GM21576 (cell line): ENCODE measurements around the gene SETD3.

Experiments
- ATAC-seq: cut with Tn5 transposase; IDR thresholded peaks from one replicate; pipeline ENCODE4 v1.9.1; 2021; ENCODE audit warnings: mild to moderate bottlenecking, moderate library complexity; ENCODE audit not compliant: unreplicated experiment

Gene SETD3

DNA sequence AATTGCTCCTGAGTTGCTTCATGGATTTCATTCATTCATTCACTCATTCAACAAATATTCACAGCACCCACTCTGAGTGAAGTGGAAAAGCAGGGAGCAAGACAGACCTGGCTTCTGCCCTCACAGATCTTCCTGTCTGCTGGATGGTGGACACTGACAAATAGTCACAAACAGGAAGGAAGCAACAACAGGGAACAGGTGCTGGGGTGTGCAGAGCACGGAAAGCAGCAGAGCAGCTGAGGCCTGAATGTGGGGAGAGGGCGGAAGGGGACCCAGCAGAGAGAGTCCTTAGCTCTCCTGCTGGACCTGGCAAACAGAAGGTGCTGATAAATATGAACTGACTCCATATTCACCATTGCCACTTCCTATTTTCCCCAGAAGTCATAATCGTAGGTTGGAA is 54.4 kb downstream of the SETD3 start:
- no peak for ATAC-seq

DNA sequence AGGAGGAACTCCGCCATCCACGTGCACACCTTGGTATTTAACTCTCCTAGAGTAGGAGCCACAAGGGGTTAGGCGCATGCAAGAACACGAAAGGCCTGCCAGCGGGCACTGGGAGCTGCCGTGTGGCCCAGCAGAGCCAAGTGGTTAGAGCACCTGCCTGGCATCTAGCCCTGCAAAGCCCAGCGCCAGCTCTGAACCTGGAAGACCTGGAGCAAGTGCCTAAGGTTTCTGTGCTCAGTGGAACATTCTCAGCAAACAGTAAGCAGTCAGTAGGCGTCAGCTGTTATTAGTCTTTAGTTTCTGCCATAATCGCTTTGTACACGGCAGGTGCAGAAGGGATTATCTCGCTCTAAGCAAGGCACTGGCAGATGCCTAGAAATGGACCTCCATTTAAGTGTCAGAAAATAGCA is 55.4 kb downstream of the SETD3 start:
- no peak for ATAC-seq

DNA sequence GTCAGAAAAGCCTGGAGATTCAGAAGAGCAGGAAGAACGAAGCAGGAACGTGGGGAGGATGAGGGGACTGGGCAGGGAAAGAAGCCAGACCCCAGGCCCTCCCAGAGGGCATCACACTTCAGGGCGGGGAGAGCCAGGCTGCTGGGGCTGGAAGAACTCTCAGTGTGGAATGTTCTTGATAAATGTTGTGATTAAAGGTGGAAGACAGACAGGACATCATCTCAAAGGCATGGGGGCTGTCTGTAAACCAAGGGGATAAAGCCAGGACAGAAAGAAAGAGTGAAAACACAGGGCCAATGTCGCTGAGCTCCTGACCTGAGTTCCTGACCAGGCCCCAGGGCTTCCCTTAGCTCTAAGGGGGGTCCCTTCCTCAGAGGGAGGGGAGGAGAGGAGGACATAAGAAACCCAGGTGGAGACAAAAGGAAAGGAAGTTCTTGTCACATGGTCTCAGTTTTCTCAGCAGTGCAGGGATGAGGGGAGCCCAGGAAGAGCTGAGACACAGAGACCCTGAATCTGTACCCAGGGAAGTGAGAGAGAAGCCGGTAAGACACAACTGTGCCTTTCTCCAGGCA is 56.3 kb downstream of the SETD3 start:
- ATAC-seq = no peak

DNA sequence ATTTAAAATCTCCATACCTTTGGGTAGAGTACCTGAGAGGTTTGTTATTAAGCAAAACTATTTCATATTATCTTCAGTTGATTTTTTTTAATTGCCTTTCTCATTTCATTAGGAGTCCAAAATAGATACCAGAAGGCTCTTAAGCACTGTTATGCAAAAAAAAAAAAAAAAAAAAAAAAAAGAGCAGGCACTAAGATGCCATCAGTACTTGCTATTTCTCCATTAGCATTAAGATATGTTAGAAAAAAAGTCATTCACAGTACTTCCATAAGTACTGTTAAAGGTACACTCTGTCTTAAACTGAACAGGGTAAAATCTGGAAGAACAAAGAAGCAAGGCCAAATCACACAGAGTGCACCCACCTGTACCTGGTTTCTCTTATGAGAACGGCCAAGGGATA is 57.2 kb downstream of the SETD3 start:
- ATAC-seq = no peak

DNA sequence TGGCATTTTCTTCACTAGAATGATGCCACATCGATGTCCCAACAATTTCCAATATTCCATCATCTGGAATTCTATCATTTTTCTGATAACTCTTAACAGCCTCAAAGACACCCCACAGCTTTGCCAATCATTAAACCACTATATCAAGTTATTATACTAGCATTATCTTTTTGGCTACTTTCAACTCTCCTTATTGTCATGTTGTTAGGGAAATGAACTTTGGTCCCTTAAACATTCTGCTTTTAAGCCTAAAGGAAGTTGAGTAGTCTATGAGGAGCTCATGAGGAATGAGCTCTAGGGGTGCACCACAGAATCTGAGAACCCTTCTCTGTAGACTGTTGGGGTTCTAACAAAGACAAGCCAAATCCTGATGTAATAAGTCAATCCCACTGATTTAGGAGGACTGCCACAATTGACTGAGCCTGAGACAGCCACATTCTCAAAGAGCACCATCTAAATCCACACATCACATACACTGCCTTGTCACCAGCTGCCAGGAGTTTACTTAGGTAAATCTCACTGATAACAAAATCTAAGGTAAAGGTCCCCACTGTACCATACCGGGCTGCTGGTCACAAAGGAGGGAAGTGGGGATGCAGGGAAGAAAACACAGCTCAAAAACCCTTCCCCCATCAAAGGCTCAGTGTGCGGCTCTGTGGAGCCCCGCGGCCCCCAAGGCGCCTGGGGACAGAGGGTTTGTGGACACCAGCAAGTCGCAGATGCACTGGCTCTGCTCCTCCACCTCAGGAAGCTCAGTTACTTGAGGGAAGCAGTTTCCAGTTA is 58.2 kb downstream of the SETD3 start:
- no peak for ATAC-seq

DNA sequence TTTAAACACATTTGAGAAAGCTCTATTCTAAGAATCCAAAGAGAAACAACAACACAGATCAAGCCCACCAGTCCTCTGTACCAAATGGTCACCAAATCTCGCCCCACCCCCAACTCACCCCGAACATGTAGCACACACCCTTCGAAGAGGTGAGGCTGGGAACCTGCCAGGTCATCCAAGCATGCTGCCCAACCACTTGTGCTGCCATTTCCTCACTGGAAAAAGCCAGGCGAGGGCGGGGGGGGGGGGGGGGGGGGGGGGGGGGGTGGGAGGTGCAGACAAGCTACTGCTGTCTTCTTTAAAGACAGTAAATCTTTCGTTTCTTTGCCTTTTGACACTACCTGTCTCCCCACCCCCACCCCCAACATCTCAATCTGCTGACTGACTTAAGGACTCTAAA is 59.9 kb downstream of the SETD3 start:
- no peak for ATAC-seq

DNA sequence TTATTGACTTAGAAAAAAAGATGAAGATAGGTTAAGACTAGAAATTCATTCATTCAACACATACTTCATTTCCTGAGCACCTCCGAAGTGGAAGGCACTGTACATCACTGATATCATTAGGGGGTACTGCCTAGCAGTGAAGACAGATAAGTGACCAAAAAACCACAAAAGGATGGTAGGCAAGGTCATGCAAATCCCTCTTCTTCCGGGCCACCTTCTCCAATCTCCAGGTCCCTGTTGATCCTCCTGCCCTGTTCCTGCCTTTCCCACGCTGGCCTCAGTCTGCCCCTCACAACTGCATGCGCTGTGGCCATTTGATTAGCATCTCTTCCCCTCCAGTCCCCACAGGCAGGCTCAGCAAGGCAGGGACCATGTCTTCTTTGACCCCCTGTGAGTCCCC is 60.8 kb downstream of the SETD3 start:
- no peak for ATAC-seq

DNA sequence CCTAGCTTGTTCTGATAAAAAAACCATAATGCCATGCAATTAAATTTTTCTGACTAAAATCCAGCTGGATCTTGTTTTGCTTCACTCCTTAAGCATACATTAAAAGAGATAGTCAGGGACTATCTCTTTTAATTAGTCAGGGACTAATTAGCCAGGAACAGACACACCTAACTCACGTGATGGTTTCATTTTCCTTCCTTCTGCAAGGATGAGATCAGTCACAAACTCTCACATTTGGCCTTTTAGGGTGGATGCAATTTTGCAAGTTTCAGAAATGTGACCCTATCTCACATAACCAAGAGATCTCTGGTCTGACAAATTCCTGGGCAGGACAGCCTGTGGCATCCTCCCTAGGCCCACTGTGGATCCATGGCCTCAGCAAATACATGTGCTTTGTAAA is 62.4 kb downstream of the SETD3 start:
- ATAC-seq = no peak

DNA sequence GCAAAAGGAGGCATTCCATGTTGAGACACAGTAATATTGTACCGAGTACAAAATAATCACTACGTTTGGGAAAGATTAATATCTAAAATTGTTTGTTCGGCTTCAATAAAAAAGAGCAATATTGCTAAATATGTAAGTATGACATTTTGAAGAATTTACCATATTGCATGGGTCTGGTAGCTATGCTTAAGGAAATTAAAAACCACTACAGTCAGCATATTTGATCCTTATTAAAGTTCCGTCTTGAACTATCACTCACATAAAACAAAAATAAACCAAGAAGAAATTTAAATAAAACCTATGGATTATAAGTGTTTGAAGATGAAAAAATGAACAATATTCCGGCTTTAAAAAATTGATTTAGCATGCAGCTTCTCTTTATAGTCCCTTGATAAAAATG is 63.8 kb downstream of the SETD3 start:
- no peak for ATAC-seq

DNA sequence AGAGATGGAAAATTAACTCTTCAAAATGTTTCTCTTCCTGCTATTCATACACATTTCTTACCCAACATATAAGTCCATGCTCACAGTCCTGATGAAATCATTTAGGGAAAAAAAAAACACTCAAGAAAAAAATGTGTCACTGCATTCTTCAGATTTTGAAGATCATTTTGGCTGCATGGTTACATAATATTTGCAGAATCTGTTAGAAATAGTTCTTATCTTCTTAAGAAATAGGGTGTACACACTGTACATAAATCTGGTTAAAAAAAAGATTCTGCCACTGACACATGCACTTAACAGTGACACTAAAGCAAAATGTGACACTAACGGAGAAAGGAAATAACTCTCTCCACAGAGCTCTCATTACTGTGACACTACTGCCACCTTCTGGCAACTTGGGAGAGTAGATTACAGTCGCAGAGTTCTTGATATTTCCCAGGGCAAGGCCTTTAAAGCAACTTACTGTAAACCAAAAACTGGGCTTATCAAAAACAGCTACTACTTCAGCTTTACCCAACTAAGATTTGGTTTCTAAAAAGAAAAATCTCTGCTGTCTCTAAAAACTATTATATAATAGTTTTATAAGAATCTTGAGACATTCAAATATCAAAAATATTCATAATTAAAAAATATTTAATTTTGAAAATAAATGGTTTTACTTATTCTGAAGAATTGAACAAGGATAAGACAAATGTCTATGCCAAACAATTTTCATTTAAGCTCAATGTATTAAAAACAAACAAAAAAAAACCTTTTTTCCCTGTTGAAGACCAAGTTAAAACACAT is 65.0 kb downstream of the SETD3 start:
- peak; percentile 89 for ATAC-seq

DNA sequence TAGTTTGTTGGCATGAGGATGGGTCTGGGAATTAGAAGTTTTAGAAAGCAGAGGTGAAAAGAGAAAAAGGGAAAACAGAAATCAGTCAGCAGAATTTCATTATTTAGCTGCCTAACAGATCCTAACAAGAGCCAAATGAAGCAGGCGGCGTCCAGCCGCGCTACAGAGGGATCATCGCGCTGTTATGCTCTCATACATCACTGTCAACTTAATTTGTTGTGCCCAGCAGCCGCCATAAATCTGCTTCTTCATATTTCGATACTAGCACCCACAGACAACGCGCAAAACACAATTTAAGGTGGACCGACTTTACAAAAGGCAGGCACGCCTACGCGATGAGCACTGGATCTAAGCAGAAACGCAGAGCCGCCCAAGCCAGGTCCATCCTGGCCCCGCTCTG is 66.7 kb downstream of the SETD3 start:
- no peak for ATAC-seq

DNA sequence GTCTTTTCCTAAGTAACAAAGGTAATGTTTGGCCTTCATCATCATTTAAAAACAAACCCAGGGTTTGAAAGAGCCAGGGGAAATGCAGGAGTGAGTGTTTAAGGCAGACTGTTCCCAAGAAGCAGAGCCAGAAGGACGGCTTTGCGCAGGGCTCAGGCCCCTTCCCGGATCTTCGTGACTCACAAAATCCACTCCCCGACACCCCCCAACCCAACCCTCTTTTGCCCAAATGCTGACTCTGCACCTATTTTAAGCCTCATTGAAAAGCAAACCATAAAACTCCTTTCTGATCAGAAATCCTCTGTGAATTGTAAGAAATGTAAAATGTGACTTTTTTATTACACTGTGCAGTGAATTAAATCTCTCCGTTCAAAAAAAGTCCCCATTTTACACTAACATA is 67.5 kb downstream of the SETD3 start:
- no peak for ATAC-seq

DNA sequence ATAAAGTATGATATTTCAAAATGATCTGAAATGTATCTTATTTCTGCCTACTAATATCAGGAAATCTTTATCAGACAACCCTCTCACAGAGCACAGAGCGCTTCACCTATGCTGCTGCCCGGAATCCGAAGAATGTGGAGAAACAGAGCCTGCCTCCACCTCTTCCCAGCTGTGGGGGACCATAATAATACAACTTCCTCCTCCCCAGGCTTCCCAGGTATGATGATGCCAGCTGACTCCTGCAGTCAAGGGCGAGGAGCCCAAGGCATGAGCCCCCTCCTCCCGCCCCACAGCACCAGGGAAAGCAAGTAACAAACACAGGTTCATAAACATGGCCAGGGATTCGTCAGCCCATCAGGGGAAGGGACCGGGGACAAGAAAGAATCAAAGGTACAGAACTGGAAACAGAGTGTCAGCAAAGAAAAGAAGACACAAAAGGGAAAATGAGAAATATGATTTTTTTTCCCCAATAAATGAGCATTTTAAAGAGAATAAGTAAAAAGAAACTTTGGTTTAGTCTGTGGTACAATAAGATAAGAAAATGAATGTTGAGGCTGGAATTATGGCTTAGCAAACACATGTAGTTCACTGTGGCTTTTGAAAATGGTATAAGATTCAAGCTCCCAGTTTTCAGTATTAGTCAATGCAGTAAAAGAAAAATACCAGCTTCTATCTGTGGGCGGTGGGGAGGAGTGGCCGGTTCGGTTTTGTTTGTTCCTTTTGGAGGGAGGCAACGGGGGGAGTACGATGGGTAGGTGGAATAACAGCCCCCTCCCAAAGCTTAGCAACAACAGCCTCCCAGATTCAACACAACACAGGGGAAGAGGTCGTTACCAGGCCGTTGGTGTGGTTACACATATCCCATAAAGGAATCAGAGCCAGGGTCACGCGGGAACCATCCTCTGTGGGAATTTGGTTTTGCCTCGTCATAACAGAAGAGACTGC is 68.3 kb downstream of the SETD3 start:
- ATAC-seq = no peak

DNA sequence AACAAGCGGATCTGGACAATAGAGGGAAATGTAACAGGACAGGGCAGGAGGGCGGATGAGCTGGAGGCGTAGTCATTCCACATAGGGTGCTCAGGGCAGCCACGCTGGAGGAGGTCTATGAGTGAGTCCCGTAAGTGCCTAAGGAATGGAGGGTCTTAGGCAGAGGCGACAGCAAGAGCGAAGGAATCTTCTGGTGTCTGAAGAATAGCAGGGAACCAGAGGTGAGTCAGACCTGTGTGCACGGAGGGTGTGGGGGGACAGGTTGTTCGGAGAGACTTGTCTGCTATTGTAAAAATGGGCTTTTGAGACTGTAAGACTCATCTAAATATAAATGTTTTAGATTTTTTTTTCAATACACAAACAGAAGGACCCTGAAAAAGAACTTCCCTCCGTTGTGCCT is 70.6 kb downstream of the SETD3 start:
- no peak for ATAC-seq

DNA sequence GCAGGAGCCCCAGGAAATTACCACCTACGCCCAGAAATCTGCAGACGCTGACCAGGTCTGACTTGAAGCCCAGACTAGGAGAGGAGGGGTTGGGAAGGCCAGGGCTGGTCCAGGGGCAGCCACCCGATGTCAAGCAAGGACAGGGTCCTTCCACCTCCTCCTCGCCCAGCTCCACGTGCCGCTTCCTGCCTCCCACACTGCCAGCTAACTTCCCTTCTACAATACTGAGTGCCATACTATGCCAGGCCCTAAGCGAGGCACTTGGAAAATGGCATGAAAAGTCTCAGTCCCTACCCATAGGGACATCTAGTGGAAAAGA is 71.7 kb downstream of the SETD3 start:
- no peak for ATAC-seq

DNA sequence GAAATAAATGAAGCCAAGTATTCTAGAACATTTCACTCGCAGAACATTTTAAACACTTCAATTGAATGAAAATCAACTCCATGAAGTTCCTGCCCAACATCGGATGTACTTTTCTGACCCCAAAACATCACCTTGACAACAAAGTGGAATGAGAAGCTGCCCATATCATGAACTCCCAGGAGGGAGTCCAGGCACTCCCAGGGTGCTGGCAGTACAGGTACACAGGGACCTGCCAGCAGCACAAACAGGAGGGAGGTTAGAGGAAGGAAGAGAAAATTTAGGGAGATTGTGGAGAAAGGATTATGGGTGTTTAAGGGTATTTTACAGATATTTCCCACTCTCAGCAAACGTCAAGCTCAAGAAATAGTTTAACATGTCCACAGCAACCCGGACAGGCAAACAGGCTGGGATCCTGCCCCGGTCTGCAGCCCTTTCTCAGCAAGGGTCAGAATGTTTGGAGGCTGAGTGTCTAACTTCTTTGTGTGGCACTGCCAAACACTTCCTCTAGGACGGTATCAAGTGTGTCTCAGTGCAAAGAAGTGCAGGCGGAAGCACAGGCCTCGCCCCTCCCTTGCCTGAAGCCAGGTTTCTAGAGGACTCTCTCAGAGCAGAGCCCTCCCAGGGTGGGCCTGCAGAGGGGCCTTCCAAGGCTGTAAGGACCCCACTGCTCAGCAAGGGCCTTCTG is 72.2 kb downstream of the SETD3 start:
- ATAC-seq = no peak

DNA sequence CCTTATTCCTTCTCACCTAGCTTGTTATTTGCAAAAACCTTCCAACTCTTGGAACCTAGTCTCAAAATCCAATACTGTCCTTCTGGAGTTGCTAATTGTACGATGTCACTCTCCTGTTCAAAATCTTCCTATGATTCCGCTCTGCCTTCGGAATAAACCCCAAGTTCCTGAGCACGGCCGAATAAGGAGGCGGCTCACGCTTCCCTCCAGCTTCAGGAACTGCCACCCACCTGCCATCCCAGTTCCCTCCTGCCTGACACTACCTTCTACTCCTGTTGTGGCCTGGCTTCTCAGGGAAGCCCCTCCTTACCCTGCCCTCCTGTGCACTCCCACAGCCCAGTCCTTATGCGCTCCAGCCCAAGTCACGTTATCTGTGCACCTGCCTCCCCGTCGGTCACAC is 73.2 kb downstream of the SETD3 start:
- ATAC-seq = no peak

DNA sequence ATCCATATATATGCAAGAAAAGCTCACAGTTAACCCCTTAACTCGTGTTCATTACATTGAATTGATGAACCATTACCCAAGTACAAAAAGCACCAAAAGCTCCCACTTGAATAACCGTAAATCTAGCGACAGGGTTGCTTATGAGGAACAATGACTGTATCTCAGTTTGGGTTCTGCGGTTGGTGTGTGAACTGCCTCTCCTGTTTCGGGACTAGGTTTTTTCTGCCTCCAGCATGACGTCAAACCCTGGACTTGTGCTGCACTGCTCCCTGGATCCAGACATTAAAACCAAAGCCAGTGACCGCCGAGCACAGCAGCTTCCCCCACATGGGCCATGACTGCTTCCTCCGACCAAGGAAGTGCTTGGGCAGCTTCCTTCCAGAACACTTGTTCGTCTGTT is 77.7 kb downstream of the SETD3 start:
- ATAC-seq = no peak

DNA sequence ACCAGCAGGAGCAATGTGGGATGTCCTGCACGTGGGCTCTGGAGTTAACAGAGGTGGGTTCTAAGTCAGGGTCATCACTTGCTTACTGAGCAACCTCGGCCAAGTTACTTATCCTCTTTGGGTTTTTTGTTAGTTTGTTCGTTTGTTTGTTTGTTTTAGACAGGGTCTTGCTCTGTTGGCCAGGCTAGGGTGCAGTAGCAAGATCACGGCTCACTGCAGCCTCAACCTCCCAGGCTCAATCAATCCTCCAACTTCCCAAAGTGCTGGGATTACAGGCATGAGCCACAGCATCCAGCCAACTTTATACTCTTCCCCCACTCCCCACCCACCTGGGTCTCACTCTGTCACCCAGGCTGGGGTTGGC is 78.4 kb downstream of the SETD3 start:
- ATAC-seq = no peak

DNA sequence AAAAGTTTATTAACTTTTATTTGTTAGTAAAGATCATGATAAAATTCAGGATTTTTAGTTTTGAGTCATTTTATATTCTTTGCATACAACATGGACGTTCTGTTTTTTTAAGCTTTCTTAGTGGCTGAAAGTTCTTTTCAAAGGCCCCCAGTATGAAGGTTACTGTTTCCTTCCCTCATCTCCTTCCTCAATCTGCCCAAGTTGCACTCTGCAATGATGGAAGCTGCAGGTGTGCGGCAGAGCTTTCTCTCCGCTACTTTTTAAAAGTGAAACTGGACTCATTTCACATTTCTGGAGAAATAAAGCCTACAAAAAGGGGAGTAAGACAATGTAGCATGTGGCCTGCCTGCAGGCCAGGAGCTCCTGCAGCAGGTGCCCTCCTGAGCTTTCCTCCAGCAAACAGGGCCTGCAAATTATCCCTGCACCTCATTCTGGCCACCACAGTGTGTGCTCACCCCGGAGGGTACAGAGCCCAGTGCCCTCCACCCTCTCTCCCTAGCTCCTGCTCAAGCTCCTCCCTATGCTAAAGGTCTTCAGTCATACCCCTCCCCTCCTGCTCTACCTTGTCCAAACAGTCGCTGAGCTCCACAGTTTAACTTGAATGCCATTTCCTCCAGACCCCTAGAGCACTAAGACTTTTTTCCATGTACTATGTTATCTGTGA is 78.9 kb downstream of the SETD3 start:
- ATAC-seq = no peak
